ENCODE data around the gene NHLRC3. TPM values are rescaled to one million over a fixed set of nuclear protein-coding genes. Genes with fewer than 3 reads are reported as not detected.

Gene NHLRC3
- polyA plus RNA-seq, 3 donors, result 34.7 to 75.1 (median 45.5) TPM

Other genes starting within 250 kb of the NHLRC3 start
- gene STOML3, start 47.6 kb upstream of the NHLRC3 start, polyA plus RNA-seq (ENCODE audit: insufficient read length in 3 of 3), result not detected
- gene PROSER1, start 367 bp upstream of the NHLRC3 start, polyA plus RNA-seq (ENCODE audit: insufficient read length in 3 of 3), result 10 to 100 TPM; 38.7 to 44.7 (median 38.8) TPM